ENCODE data around the gene MRTFA. TPM values are rescaled to one million over a fixed set of nuclear protein-coding genes. Genes with fewer than 3 reads are reported as not detected.

MRTFA gene
- total RNA-seq, 1 donor from 2014 or later = 11.3 TPM

GRCh38 chr22:40433416-40434090 lies 203.0 kb downstream of the MRTFA start:
- peaks cover 7% of the 10 kb centered on the region for H4K20me1 ChIP-seq (ENCODE audit: low read depth)
- TF ChIP-seq EZH2 (IDR thresholded peaks at IDR 0.05) = no peak
- no peak for TF ChIP-seq EZH2phosphoT487 (IDR thresholded peaks at IDR 0.05)
- TF ChIP-seq, protein P1, sequence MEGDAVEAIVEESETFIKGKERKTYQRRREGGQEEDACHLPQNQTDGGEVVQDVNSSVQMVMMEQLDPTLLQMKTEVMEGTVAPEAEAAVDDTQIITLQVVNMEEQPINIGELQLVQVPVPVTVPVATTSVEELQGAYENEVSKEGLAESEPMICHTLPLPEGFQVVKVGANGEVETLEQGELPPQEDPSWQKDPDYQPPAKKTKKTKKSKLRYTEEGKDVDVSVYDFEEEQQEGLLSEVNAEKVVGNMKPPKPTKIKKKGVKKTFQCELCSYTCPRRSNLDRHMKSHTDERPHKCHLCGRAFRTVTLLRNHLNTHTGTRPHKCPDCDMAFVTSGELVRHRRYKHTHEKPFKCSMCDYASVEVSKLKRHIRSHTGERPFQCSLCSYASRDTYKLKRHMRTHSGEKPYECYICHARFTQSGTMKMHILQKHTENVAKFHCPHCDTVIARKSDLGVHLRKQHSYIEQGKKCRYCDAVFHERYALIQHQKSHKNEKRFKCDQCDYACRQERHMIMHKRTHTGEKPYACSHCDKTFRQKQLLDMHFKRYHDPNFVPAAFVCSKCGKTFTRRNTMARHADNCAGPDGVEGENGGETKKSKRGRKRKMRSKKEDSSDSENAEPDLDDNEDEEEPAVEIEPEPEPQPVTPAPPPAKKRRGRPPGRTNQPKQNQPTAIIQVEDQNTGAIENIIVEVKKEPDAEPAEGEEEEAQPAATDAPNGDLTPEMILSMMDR (IDR thresholded peaks at IDR 0.05) = no peak
- no peaks in the 10 kb centered on the region for H3K36me3 ChIP-seq
- no peak overlapping the region for H3K4me2 ChIP-seq
- DNase-seq (ENCODE audit: low spot score) = no peak
- H3K4me1 ChIP-seq = no peaks in the 10 kb centered on the region
- H3K79me2 ChIP-seq (ENCODE audit: low read depth) = no peaks in the 10 kb centered on the region
- no peaks in the 10 kb centered on the region for H3K9me3 ChIP-seq (ENCODE audit: low read depth)
- no peak overlapping the region for H2AFZ ChIP-seq (replicated peaks)
- no peaks in the 10 kb centered on the region for H3K9me3 Mint-ChIP-seq
- no peak overlapping the region for H3K9ac ChIP-seq
- H3F3A ChIP-seq (ENCODE audit: low read depth) = peaks cover 8% of the 10 kb centered on the region
- H3K27ac ChIP-seq = no peak overlapping the region
- H3K4me3 Mint-ChIP-seq = no peak overlapping the region
- no peak overlapping the region for H3K27ac Mint-ChIP-seq
- no peaks in the 10 kb centered on the region for H3K27me3 ChIP-seq
- peaks cover 10% of the 10 kb centered on the region for H3K4me1 Mint-ChIP-seq
- peaks cover 14% of the 10 kb centered on the region for H3K36me3 Mint-ChIP-seq
- H3K4me3 ChIP-seq = no peak overlapping the region
- peaks cover 2% of the 10 kb centered on the region for H3K27me3 Mint-ChIP-seq (ENCODE audit: insufficient read depth, low read depth)

GRCh38 chr22:40432625-40433024 lies 203.9 kb downstream of the MRTFA start:
- Histone ChIP-seq H3K4me1 (no peaks in the 10 kb centered on the region), H3K36me3 (no peaks in the 10 kb centered on the region), H3K4me3 (no peak overlapping the region), H3K27ac (no peak overlapping the region), H3K9ac (no peak overlapping the region), H3K79me2 (ENCODE audit: low read depth) (no peaks in the 10 kb centered on the region), H3K9me3 (ENCODE audit: low read depth) (no peaks in the 10 kb centered on the region), H3K4me2 (no peak overlapping the region), H3F3A (ENCODE audit: low read depth) (no peaks in the 10 kb centered on the region), H3K27me3 (no peaks in the 10 kb centered on the region), H4K20me1 (ENCODE audit: low read depth) (peaks cover 13% of the 10 kb centered on the region), H2AFZ (replicated peaks) (no peak overlapping the region)
- H3K9me3 Mint-ChIP-seq = no peaks in the 10 kb centered on the region
- peaks cover 14% of the 10 kb centered on the region for H3K36me3 Mint-ChIP-seq
- no peak for TF ChIP-seq EZH2phosphoT487 (IDR thresholded peaks at IDR 0.05)
- TF ChIP-seq, protein P1 (IDR thresholded peaks at IDR 0.05) = no peak
- no peak for TF ChIP-seq EZH2 (IDR thresholded peaks at IDR 0.05)
- DNase-seq (ENCODE audit: low spot score) = no peak
- no peak overlapping the region for H3K27ac Mint-ChIP-seq
- H3K27me3 Mint-ChIP-seq (ENCODE audit: insufficient read depth, low read depth) = peaks cover 2% of the 10 kb centered on the region
- no peak overlapping the region for H3K4me3 Mint-ChIP-seq
- peaks cover 10% of the 10 kb centered on the region for H3K4me1 Mint-ChIP-seq

- Histone ChIP-seq H4K20me1 (ENCODE audit: low read depth) (peaks cover 11% of the 10 kb centered on the region), H2AFZ (replicated peaks) (no peak overlapping the region), H3K4me2 (no peak overlapping the region), H3K27ac (no peak overlapping the region), H3K4me1 (no peaks in the 10 kb centered on the region), H3K9me3 (ENCODE audit: low read depth) (no peaks in the 10 kb centered on the region), H3K9ac (no peak overlapping the region), H3K79me2 (ENCODE audit: low read depth) (no peaks in the 10 kb centered on the region), H3K27me3 (no peaks in the 10 kb centered on the region), H3K4me3 (no peak overlapping the region), H3F3A (ENCODE audit: low read depth) (no peaks in the 10 kb centered on the region), H3K36me3 (no peaks in the 10 kb centered on the region)
- Mint-ChIP-seq H3K4me3 (no peak overlapping the region), H3K9me3 (no peaks in the 10 kb centered on the region), H3K4me1 (peaks cover 9% of the 10 kb centered on the region), H3K27ac (no peak overlapping the region), H3K36me3 (peaks cover 14% of the 10 kb centered on the region), H3K27me3 (ENCODE audit: insufficient read depth, low read depth) (peaks cover 2% of the 10 kb centered on the region)
- no peak for TF ChIP-seq EZH2phosphoT487 (IDR thresholded peaks at IDR 0.05)
- TF ChIP-seq EZH2 (IDR thresholded peaks at IDR 0.05) = no peak
- TF ChIP-seq, protein P1 (IDR thresholded peaks at IDR 0.05) = no peak
- no peak for DNase-seq (ENCODE audit: low spot score)
Observed at GRCh38 chr22:40432157-40432556, 204.4 kb downstream of the MRTFA start.
